OCI-LY1 (cell line): ENCODE measurements around the gene ARHGAP32.
"Not testable (repeated sequence)": the region's sequence is repeated elsewhere in the genome, so short reads cannot be mapped to it uniquely, and the experiment has no call there.

Source experiments
- H2AFZ ChIP-seq: fragments of 200-600 bp; sonication (generic), shearing (Covaris generic); 2 replicates; pipeline ENCODE4 v1.6.0; 2014; ENCODE audit warnings: antibody characterized with exemption, mild to moderate bottlenecking, low read length
- H3F3A ChIP-seq: fragments of 200-600 bp; sonication (generic), shearing (Covaris generic); 2 replicates; pipeline ENCODE4 v1.6.0; 2014; ENCODE audit warnings: mild to moderate bottlenecking, antibody characterized with exemption, low read length, moderate library complexity; ENCODE audit not compliant: insufficient read depth
- H3K27ac ChIP-seq: fragments of 200-600 bp; sonication (generic); 2 replicates; pipeline ENCODE4 v1.5.1; 2014; ENCODE audit warnings: low read length, mixed run types, mild to moderate bottlenecking, low read depth; ENCODE audit not compliant: poor library complexity, severe bottlenecking
- H3K27me3 ChIP-seq: fragments of 200-600 bp; sonication (generic); 2 replicates; pipeline ENCODE4 v1.6.0; 2014; ENCODE audit warnings: antibody characterized with exemption, mild to moderate bottlenecking, low read length, moderate library complexity; ENCODE audit not compliant: insufficient read depth
- H3K36me3 ChIP-seq: fragments of 200-600 bp; sonication (generic); 2 replicates; pipeline ENCODE4 v1.6.1; 2014; ENCODE audit warnings: mild to moderate bottlenecking, antibody characterized with exemption, low read length, moderate library complexity, mixed read lengths; ENCODE audit not compliant: insufficient read depth
- H3K4me1 ChIP-seq: fragments of 200-600 bp; sonication (generic); 2 replicates; pipeline ENCODE4 v1.5.1; 2014; ENCODE audit warnings: mild to moderate bottlenecking, low read length, moderate library complexity; ENCODE audit not compliant: insufficient read depth, severe bottlenecking
- H3K4me2 ChIP-seq: fragments of 200-600 bp; sonication (generic), shearing (Covaris generic); 2 replicates; pipeline ENCODE4 v1.6.1; 2014; ENCODE audit warnings: low read length
- H3K4me3 ChIP-seq: fragments of 200-600 bp; sonication (generic); 2 replicates; pipeline ENCODE4 v1.5.1; 2014; ENCODE audit warnings: low read length, low read depth, mild to moderate bottlenecking, mixed read lengths; ENCODE audit not compliant: poor library complexity, severe bottlenecking
- H3K79me2 ChIP-seq: fragments of 200-600 bp; shearing (Covaris generic); 2 replicates; pipeline ENCODE4 v1.6.1; 2016; ENCODE audit warnings: mixed run types, low read length, mixed read lengths; ENCODE audit not compliant: insufficient read depth
- H3K9ac ChIP-seq: fragments of 200-600 bp; sonication (generic), shearing (Covaris generic); 2 replicates; pipeline ENCODE4 v1.6.1; 2014; ENCODE audit warnings: mild to moderate bottlenecking, low read length, mixed read lengths
- H3K9me2 ChIP-seq: fragments of 200-600 bp; sonication (generic), shearing (Covaris generic); 2 replicates; pipeline ENCODE4 v1.6.1; 2014; ENCODE audit warnings: low read depth, mild to moderate bottlenecking, low read length, mixed read lengths
- H3K9me3 ChIP-seq: fragments of 200-600 bp; shearing (Covaris generic); 2 replicates; pipeline ENCODE4 v1.6.1; 2014; ENCODE audit warnings: low read length, mixed read lengths
- H4K20me1 ChIP-seq: fragments of 200-600 bp; sonication (generic), shearing (Covaris generic); 2 replicates; pipeline ENCODE4 v1.6.0; 2016; ENCODE audit warnings: mild to moderate bottlenecking, low read length; ENCODE audit not compliant: insufficient read depth
- CTCF ChIP-seq: fragments of 200-600 bp; sonication (generic), shearing (Covaris generic); IDR thresholded peaks from 2 replicates; pipeline ENCODE4 v1.5.1; 2017; ENCODE audit warnings: mild to moderate bottlenecking, antibody characterized with exemption, low read length, moderate library complexity, mixed read lengths
- EZH2 ChIP-seq: fragments of 200-600 bp; sonication (generic), shearing (Covaris generic); IDR thresholded peaks from 2 replicates; pipeline ENCODE4 v1.8.0; 2017; ENCODE audit warnings: borderline replicate concordance, mixed run types, mild to moderate bottlenecking, antibody characterized with exemption, low read length, moderate library complexity, mixed read lengths

ARHGAP32 gene

DNA sequence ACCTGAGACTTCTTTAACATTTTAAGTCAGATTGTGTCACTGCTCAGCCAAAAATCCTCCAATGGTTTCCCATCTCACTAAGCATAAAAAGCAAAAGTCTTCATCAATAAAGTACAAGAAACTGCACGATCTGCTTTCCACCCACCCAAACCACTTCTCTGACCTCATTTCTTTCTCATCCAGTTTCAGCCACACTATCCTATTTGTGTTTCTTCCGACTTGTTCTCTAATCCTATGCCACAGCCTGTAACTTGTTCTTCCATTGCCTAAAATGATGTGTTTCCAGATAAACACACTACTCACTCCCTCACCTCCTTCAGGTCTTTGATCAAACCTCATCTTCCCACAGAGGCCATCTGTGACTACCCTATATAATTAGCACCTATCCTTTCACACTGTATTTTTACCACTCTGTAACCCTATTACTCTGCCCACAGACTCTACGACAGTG is 28.4 kb downstream of the ARHGAP32 start:
- no peak overlapping the region for H3K4me3 ChIP-seq
- H3K9ac ChIP-seq = no peak overlapping the region
- no peaks in the 10 kb centered on the region for H3K9me2 ChIP-seq
- no peaks in the 10 kb centered on the region for H3K79me2 ChIP-seq
- no peaks in the 10 kb centered on the region for H4K20me1 ChIP-seq
- TF ChIP-seq CTCF (no peak), EZH2 (no peak)
- no peaks in the 10 kb centered on the region for H3K36me3 ChIP-seq
- H3K27me3 ChIP-seq = no peaks in the 10 kb centered on the region
- no peaks in the 10 kb centered on the region for H3K9me3 ChIP-seq
- H3K27ac ChIP-seq = no peak overlapping the region
- H3K4me2 ChIP-seq = no peak overlapping the region
- H2AFZ ChIP-seq = no peak overlapping the region
- no peaks in the 10 kb centered on the region for H3K4me1 ChIP-seq
- no peaks in the 10 kb centered on the region for H3F3A ChIP-seq

GRCh38 chr11:129157080-129157479 is 35.0 kb downstream of the ARHGAP32 start:
- H3K4me2 ChIP-seq, H2AFZ ChIP-seq, H3K9ac ChIP-seq, H3K79me2 ChIP-seq, H3K27ac ChIP-seq, H3K9me3 ChIP-seq, H3K9me2 ChIP-seq, H3K4me3 ChIP-seq, H3K36me3 ChIP-seq, H3K27me3 ChIP-seq, H3F3A ChIP-seq, H3K4me1 ChIP-seq, H4K20me1 ChIP-seq: not testable (repeated sequence)

DNA sequence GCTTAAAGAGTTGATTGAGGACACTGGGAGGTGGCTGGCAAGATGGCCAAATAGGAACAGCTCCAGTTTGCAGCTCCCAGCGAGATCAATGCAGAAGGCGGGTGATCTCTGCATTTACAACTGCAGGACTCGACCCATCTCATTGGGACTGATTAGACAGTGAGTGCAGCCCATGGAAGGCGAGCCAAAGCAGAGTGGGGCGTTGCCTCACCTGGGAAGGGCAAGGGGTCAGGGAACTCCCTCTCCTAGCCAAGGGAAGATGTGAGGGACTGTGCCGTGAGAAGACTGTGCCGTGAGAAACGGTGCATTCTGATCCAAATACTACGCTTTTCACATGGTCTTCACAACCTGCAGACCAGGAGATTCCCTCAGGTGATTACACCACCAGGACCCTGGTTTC is 36.4 kb downstream of the ARHGAP32 start:
- H3K4me1 ChIP-seq = no peaks in the 10 kb centered on the region
- no peak overlapping the region for H3K9ac ChIP-seq
- H3K4me2 ChIP-seq = no peak overlapping the region
- no peaks in the 10 kb centered on the region for H3K36me3 ChIP-seq
- no peaks in the 10 kb centered on the region for H3K79me2 ChIP-seq
- H3F3A ChIP-seq = no peaks in the 10 kb centered on the region
- H3K27me3 ChIP-seq = no peaks in the 10 kb centered on the region
- TF ChIP-seq CTCF = no peak
- TF ChIP-seq EZH2 = no peak
- no peak overlapping the region for H3K27ac ChIP-seq
- no peak overlapping the region for H2AFZ ChIP-seq
- no peak overlapping the region for H3K4me3 ChIP-seq
- no peaks in the 10 kb centered on the region for H3K9me2 ChIP-seq
- no peaks in the 10 kb centered on the region for H4K20me1 ChIP-seq
- H3K9me3 ChIP-seq = no peaks in the 10 kb centered on the region

GRCh38 chr11:129148487-129148886 is 43.6 kb downstream of the ARHGAP32 start:
- Histone ChIP-seq H3K4me3 (no peak overlapping the region), H3K4me2 (no peak overlapping the region), H3K79me2 (no peaks in the 10 kb centered on the region), H3K9me3 (no peaks in the 10 kb centered on the region), H3K36me3 (no peaks in the 10 kb centered on the region), H3K27me3 (no peaks in the 10 kb centered on the region), H4K20me1 (no peaks in the 10 kb centered on the region), H3F3A (no peaks in the 10 kb centered on the region), H3K27ac (no peak overlapping the region), H2AFZ (no peak overlapping the region), H3K9ac (no peak overlapping the region), H3K9me2 (no peaks in the 10 kb centered on the region), H3K4me1 (no peaks in the 10 kb centered on the region)
- TF ChIP-seq EZH2 (no peak), CTCF (no peak)
